Measurements from ENCODE around the gene AFDN.

DNA sequence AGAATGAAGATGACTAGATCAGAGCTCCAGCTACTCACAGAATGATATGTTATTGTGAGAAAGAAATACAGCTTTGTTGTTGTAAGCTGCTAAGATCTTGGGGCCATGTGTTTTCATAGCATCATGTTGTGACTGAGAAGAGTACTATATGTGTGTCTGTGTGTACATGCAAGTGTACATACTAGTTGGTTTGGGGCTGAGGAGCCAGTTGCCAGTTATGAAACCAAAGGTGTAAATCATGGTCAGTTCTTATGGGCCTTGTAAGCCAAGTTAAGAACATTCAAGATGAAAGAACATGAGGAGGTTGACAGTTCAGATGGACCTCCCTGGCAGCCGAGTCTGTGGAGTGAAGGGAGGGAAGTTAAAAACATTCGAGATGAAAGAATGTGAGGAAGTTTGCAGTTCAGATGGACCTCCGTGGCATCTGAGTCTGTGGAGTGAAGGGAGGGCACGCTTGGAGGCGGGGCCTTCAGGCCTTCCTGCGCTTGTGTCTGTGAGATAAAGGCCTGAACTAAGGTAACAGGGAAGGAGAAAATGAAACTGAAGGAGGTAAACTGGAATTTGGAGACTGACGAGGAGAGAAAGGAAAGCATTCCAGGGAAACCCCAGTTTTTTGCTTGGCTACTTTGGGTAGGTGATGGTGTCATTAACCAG lies 13.9 kb downstream of the AFDN start:
- TF ChIP-seq POLR2A (IDR thresholded peaks at IDR 0.05) (no peak), POLR2AphosphoS5 (IDR thresholded peaks at IDR 0.05) (no peak)
- TF ChIP-seq, protein P1, sequence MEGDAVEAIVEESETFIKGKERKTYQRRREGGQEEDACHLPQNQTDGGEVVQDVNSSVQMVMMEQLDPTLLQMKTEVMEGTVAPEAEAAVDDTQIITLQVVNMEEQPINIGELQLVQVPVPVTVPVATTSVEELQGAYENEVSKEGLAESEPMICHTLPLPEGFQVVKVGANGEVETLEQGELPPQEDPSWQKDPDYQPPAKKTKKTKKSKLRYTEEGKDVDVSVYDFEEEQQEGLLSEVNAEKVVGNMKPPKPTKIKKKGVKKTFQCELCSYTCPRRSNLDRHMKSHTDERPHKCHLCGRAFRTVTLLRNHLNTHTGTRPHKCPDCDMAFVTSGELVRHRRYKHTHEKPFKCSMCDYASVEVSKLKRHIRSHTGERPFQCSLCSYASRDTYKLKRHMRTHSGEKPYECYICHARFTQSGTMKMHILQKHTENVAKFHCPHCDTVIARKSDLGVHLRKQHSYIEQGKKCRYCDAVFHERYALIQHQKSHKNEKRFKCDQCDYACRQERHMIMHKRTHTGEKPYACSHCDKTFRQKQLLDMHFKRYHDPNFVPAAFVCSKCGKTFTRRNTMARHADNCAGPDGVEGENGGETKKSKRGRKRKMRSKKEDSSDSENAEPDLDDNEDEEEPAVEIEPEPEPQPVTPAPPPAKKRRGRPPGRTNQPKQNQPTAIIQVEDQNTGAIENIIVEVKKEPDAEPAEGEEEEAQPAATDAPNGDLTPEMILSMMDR (IDR thresholded peaks at IDR 0.05) = no peak
